T-helper 2 cell treated with Interferon-gamma antibody and Interleukin-4, amounts not matched to agents 100 ng/mL and 5 ng/mL, for 36 hours (primary cell): ENCODE measurements around the gene WNT8A. TPM values are rescaled to one million over a fixed set of nuclear protein-coding genes. Genes with fewer than 3 reads are reported as not detected.
"Not testable (repeated sequence)": the region's sequence is repeated elsewhere in the genome, so short reads cannot be mapped to it uniquely, and the experiment has no call there.

Experiments
- intact Hi-C: fragments of 100-400 bp; cut with micrococcal nuclease; formaldehyde crosslinking; loops from one replicate; pipeline ENCODE4 v1.15.1; 2023
- total RNA-seq: library from RNA; stranded (reverse); gene quantifications from 2 replicates; pipeline ENCODE4 v1.2.3, GENCODE V29; 2022

Gene WNT8A, protein sequence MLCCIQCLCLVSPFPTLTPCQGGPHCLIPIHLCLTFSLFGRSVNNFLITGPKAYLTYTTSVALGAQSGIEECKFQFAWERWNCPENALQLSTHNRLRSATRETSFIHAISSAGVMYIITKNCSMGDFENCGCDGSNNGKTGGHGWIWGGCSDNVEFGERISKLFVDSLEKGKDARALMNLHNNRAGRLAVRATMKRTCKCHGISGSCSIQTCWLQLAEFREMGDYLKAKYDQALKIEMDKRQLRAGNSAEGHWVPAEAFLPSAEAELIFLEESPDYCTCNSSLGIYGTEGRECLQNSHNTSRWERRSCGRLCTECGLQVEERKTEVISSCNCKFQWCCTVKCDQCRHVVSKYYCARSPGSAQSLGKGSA
- total RNA-seq, result not detected in 2 replicates

DNA sequence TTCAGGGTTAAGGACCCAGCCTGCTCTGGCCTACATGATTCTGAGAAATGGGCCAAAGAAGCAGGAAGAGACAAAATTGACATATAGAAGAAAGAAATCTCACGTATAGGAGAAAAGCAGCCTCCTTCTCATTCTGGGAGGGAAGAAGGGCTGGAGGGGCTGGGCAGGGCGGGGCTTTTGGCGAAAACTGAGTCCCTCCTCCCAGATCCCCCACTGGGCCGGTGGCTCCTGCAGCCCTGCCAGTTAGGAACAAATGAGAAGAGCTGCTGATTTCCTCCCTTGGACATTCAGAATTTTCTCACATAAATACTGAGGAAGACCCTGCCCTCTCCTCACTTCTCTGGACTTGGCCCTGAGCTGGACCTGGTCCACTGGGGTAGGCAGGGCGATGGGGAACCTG is at the start of gene WNT8A:
WNT8A (plus strand) TSS at position 332 of the 400 bp plus-strand sequence. CDS start 95 bp downstream, outside the sequence.
- intact Hi-C loops, result no loop called here

GRCh38 chr5:138035605-138036537 is 48.0 kb upstream of the WNT8A start:
- intact Hi-C loops, result loop anchor here (1.0 to 10.0 kb wide), 4 partner anchors 32 to 299 kb away; partner anchors contain the start of genes CDC25C and FAM53C

- intact Hi-C loops, result loop anchor here (2.0 to 10.0 kb wide), 2 partner anchors 40 to 298 kb away; partner anchors contain the start of genes CDC25C and FAM53C
These were observed 46.6 kb upstream of the WNT8A start for GRCh38 chr5:138037271-138037670.

- intact Hi-C loops, result loop anchor here (2.0 to 10.0 kb wide), 2 partner anchors 39 to 297 kb away; partner anchors contain the start of genes CDC25C and FAM53C
These were observed 45.8 kb upstream of the WNT8A start for GRCh38 chr5:138037907-138038633.

- intact Hi-C loops, result loop anchor here (10.0 kb wide), 1 partner anchor 296 kb away; the partner anchor contains the start of genes CDC25C and FAM53C
These were observed 45.0 kb upstream of the WNT8A start for GRCh38 chr5:138038826-138039225.

- intact Hi-C loops, result not testable (repeated sequence)
These were observed 38.5 kb upstream of the WNT8A start for GRCh38 chr5:138045283-138045682.

- intact Hi-C loops, result no loop called here
These were observed 32.2 kb upstream of the WNT8A start for GRCh38 chr5:138051441-138052296.

- intact Hi-C loops, result not testable (repeated sequence)
These were observed 31.1 kb upstream of the WNT8A start for GRCh38 chr5:138052718-138053117.

DNA sequence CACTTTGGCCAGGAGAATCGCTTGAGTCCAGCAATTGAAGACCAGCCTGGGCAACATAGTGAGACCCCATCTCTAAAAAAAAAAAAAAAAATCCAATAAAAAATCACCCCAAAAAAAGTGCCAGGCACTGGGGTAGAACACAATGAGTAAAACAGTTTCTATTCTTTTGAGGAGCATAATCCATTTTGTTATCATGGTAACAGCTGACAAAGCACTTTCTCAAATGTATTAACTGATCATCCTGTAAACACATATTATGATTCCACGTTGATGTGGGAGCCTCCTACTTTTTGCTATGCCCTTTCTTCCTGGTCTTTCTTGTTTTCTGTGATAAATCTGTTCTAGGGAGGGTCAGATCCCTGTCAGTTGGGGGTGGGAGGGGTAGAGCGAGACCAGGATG is 30.3 kb upstream of the WNT8A start:
- intact Hi-C loops, result no loop called here

DNA sequence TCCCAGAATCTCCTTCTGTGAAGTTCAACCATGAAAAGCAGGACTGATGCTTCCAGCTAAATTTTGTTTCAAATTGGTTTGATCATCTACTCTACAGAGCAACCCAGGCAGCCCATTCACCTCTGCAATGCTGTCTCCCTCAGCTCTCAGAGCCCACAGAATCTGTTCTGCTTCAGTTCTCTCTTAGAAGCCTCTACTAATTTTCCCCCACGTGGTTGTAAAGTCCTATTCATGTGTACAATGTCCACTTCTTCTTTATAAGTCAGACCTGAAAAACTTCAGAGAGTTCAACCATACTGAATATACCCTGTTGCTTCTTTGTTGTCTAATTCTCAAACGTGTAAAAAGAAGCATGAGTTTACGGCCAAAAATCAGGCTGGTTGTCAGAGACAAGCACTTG is 29.6 kb upstream of the WNT8A start:
- intact Hi-C loops, result no loop called here

DNA sequence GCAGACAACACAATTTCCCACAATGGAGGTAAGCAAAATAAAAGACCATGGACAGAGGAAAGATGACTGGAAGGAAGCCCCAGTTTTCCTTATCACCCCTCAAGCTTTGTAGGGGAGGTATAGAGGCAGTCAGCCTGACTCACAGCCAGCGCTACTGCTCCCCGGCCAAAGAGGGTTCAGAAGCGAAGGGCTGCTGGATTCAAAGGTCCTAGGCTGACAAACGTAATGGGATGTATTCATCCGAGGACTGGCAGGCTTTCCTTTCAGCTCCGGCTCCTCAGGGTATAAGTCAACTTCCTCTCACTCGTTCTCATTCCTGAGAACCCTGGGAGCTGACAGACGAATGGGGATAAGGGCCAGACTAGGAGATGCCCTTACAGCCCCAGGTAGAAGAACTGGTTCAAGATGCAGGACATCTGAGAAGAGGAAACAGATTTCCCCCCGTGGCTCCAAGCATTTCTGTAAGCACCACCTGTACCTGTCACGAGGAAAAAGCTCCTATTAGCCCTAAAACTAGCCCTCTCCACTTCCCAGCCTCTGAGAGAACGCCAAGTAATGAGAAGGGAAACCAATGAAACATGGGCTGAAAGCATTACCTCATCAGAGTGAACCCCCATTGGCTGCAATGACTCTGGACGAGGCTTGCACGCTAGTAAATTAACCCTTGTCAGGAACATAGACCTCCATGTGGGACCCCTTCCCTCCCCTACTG is 28.8 kb upstream of the WNT8A start:
- intact Hi-C loops, result no loop called here

DNA sequence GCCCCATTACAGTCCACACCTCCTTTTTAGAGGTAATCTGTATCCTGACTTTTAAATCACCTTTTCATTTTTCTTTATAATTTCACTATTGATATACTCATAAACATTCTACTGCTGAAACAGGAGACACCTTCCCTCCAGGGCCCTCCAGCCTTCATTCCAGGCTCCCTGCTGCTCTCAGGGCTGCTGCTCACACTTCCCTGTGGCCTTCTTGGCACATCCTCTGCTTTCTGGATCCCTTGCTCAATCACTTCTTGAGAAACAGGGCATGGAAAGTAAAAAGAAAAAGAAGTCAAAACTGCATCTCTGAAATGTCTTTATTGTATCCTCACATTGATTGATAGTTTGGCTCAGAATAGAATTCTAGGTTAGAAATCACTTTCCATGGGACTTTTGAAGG is 19.3 kb upstream of the WNT8A start:
- intact Hi-C loops, result no loop called here

GRCh38 chr5:138065102-138065501 is 18.7 kb upstream of the WNT8A start:
- intact Hi-C loops, result no loop called here

DNA sequence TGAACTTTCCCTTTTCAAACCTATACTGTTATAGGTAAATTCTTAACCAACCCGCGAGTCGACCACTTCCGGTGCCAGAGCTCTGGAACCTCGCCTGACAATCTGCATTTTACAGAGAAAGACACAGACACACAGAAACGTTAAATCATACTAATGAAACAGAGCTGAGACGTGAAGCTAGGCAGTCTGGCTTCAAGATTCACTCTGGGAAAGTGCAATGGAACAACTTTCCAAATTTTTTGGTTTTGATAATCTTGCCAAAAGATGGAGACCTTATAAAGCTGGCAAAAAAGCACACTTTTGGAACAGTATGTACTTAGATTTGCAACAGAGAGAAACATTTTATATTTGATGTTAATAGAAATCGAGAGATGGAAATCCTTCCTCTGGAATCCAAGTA is 15.9 kb upstream of the WNT8A start:
- intact Hi-C loops, result loop anchor here (1.0 to 2.0 kb wide), 2 partner anchors 32 to 289 kb away; no protein-coding TSS in a partner anchor

- intact Hi-C loops, result loop anchor here (1.0 to 2.0 kb wide), 2 partner anchors 33 to 290 kb away; no protein-coding TSS in a partner anchor
These were observed 14.9 kb upstream of the WNT8A start for GRCh38 chr5:138068742-138069600.

DNA sequence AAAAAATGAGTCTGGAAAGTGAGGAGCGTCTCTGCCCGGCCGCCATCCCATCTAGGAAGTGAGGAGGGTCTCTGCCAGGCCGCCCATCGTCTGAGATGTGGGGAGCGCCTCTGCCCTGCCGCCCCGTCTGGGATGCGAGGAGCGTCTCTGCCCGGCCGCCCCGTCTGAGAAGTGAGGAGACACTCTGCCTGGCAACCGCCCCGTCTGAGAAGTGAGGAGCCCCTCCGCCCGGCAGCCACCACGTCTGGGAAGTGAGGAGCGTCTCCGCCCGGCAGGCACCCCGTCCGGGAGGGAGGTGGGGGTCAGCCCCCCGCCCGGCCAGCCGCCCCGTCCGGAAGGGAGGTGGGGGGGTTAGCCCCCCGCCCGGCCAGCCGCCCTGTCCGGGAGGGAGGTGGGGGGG is 13.8 kb upstream of the WNT8A start:
- intact Hi-C loops, result not testable (repeated sequence)

GRCh38 chr5:138077064-138077696 is 6.7 kb upstream of the WNT8A start:
- intact Hi-C loops, result loop anchor here (1.0 to 2.0 kb wide), 2 partner anchors 40 to 56 kb away; no protein-coding TSS in a partner anchor
